Measurements from ENCODE around the gene PTPRN2. TPM values are rescaled to one million over a fixed set of nuclear protein-coding genes. Genes with fewer than 3 reads are reported as not detected.

The PTPRN2 gene
- total and polyA plus RNA-seq, 2 donors (not counting 1 experiment from before 2014, with no cell fraction given): 0.54 to 1.2 TPM

DNA sequence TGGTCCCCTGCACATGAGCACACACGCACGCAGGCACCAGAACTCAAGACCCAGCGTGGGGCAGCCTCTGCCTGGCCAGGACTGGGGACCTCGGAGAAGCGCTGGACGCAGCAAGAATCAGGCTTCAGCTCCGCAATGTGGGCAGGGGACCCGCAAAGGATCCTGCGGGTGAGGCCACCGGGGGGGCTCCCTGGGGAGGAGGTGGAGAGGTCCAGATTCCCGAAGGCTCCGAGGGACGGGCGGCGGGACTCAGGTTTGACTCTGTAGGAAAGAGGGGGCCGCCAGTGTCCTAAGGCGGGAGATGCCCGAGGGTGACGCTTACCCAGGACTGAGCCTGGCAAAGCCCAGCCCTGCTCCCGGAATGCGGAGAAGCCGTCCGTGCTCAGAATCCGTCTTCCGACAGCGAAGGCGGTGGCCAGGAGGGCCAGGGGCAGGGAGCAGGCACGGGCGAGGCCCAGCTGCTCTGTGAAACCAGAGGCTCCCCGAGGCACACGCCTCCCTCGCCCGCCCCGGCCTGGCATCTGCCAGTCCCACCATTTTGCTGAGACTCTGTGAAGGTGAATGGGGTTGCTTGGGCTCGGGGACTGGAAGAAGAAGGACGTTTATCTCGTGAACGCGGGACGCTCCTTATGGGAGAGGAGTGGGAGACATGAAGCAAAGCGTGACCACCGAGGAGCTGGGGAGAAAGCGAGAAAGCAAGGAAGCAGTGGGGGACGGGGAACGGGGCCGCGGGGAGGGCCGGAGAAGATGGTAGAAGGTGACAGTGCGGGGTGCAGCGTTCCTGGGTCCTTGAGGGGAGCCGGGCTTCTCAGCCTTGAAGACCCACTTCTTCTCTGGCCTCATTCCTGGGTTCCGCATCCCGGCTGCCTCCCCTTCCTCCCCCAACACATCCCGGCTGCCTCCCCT is 489.2 kb downstream of the PTPRN2 start:
- Histone ChIP-seq H3K36me3 (ENCODE audit: control insufficient read depth, insufficient read depth, low read length) (no peaks in the 10 kb centered on the region), H3K4me3 (replicated peaks in 1 of 4; ENCODE audit: control extremely low read depth in 1 of 4, insufficient read depth in 1 of 4, low read depth in 3 of 4, low read length in 4 of 4) (no peak overlapping the region), H3K9ac (ENCODE audit: insufficient read depth, low read length) (no peak overlapping the region), H3K27me3 (ENCODE audit: control insufficient read depth, insufficient read depth, low read length) (no peaks in the 10 kb centered on the region), H4K20me1 (ENCODE audit: control insufficient read depth, extremely low read depth, insufficient read depth, low read length) (no peaks in the 10 kb centered on the region), H3K9me3 (ENCODE audit: control insufficient read depth, insufficient read depth, low read depth, low read length) (no peaks in the 10 kb centered on the region), H2AFZ (ENCODE audit: low read length) (no peak overlapping the region), H3K27ac (ENCODE audit: insufficient read depth, low read length) (no peak overlapping the region), H3K79me2 (ENCODE audit: control insufficient read depth, insufficient read depth, low read length) (no peaks in the 10 kb centered on the region), H3K4me2 (ENCODE audit: extremely low read depth, insufficient read depth, low read length) (no peak overlapping the region), H3K4me1 (ENCODE audit: control insufficient read depth, extremely low read depth, insufficient read depth, low read length) (no peaks in the 10 kb centered on the region)
- DNase-seq (ENCODE audit: low read depth in 2 of 2): no peak
- no peak for TF ChIP-seq EZH2 (IDR thresholded peaks at IDR 0.05; ENCODE audit: low read length, missing control alignments)
- TF ChIP-seq, protein P1, sequence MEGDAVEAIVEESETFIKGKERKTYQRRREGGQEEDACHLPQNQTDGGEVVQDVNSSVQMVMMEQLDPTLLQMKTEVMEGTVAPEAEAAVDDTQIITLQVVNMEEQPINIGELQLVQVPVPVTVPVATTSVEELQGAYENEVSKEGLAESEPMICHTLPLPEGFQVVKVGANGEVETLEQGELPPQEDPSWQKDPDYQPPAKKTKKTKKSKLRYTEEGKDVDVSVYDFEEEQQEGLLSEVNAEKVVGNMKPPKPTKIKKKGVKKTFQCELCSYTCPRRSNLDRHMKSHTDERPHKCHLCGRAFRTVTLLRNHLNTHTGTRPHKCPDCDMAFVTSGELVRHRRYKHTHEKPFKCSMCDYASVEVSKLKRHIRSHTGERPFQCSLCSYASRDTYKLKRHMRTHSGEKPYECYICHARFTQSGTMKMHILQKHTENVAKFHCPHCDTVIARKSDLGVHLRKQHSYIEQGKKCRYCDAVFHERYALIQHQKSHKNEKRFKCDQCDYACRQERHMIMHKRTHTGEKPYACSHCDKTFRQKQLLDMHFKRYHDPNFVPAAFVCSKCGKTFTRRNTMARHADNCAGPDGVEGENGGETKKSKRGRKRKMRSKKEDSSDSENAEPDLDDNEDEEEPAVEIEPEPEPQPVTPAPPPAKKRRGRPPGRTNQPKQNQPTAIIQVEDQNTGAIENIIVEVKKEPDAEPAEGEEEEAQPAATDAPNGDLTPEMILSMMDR (conservative IDR thresholded peaks at IDR 0.05 in 1 of 2, IDR thresholded peaks at IDR 0.05 in 1 of 2; ENCODE audit: low read depth in 1 of 2, low read length in 2 of 2): no peak

- no peak overlapping the region for H3K4me2 ChIP-seq (ENCODE audit: extremely low read depth, insufficient read depth, low read length)
- H2AFZ ChIP-seq (ENCODE audit: low read length): no peak overlapping the region
- H3K27me3 ChIP-seq (ENCODE audit: control insufficient read depth, insufficient read depth, low read length): no peaks in the 10 kb centered on the region
- DNase-seq (ENCODE audit: low read depth in 2 of 2): peak in 1 of 2 donors; percentile 1
- H3K36me3 ChIP-seq (ENCODE audit: control insufficient read depth, insufficient read depth, low read length): no peaks in the 10 kb centered on the region
- no peak overlapping the region for H3K9ac ChIP-seq (ENCODE audit: insufficient read depth, low read length)
- H3K4me3 ChIP-seq (replicated peaks in 1 of 4; ENCODE audit: control extremely low read depth in 1 of 4, insufficient read depth in 1 of 4, low read depth in 3 of 4, low read length in 4 of 4): no peak overlapping the region
- H3K27ac ChIP-seq (ENCODE audit: insufficient read depth, low read length): no peak overlapping the region
- no peaks in the 10 kb centered on the region for H3K79me2 ChIP-seq (ENCODE audit: control insufficient read depth, insufficient read depth, low read length)
- no peak for TF ChIP-seq EZH2 (IDR thresholded peaks at IDR 0.05; ENCODE audit: low read length, missing control alignments)
- TF ChIP-seq, protein P1 (conservative IDR thresholded peaks at IDR 0.05 in 1 of 2, IDR thresholded peaks at IDR 0.05 in 1 of 2; ENCODE audit: low read depth in 1 of 2, low read length in 2 of 2): no peak
- no peaks in the 10 kb centered on the region for H3K4me1 ChIP-seq (ENCODE audit: control insufficient read depth, extremely low read depth, insufficient read depth, low read length)
- no peaks in the 10 kb centered on the region for H3K9me3 ChIP-seq (ENCODE audit: control insufficient read depth, insufficient read depth, low read depth, low read length)
- H4K20me1 ChIP-seq (ENCODE audit: control insufficient read depth, extremely low read depth, insufficient read depth, low read length): no peaks in the 10 kb centered on the region
Measured at GRCh38 chr7:158097453-158098124, 490.0 kb downstream of the PTPRN2 start.

GRCh38 chr7:158097106-158097452 is 490.5 kb downstream of the PTPRN2 start:
- Histone ChIP-seq H3K79me2 (ENCODE audit: control insufficient read depth, insufficient read depth, low read length) (no peaks in the 10 kb centered on the region), H3K4me2 (ENCODE audit: extremely low read depth, insufficient read depth, low read length) (no peak overlapping the region), H3K4me3 (replicated peaks in 1 of 4; ENCODE audit: control extremely low read depth in 1 of 4, insufficient read depth in 1 of 4, low read depth in 3 of 4, low read length in 4 of 4) (no peak overlapping the region), H4K20me1 (ENCODE audit: control insufficient read depth, extremely low read depth, insufficient read depth, low read length) (no peaks in the 10 kb centered on the region), H3K27ac (ENCODE audit: insufficient read depth, low read length) (no peak overlapping the region), H3K27me3 (ENCODE audit: control insufficient read depth, insufficient read depth, low read length) (no peaks in the 10 kb centered on the region), H2AFZ (ENCODE audit: low read length) (no peak overlapping the region), H3K9me3 (ENCODE audit: control insufficient read depth, insufficient read depth, low read depth, low read length) (no peaks in the 10 kb centered on the region), H3K36me3 (ENCODE audit: control insufficient read depth, insufficient read depth, low read length) (no peaks in the 10 kb centered on the region), H3K4me1 (ENCODE audit: control insufficient read depth, extremely low read depth, insufficient read depth, low read length) (no peaks in the 10 kb centered on the region), H3K9ac (ENCODE audit: insufficient read depth, low read length) (no peak overlapping the region)
- TF ChIP-seq EZH2 (IDR thresholded peaks at IDR 0.05; ENCODE audit: low read length, missing control alignments): no peak
- TF ChIP-seq, protein P1 (conservative IDR thresholded peaks at IDR 0.05 in 1 of 2, IDR thresholded peaks at IDR 0.05 in 1 of 2; ENCODE audit: low read depth in 1 of 2, low read length in 2 of 2): no peak
- no peak for DNase-seq (ENCODE audit: low read depth in 2 of 2)

All from fibroblast of lung (primary cell).